Eye (tissue), 1 donor: ENCODE results near the gene TGFBR2.
"Not testable (repeated sequence)": the region's sequence is repeated elsewhere in the genome, so short reads cannot be mapped to it uniquely, and the experiment has no call there.

Source experiments
- DNase-seq: peaks from one replicate; pipeline ENCODE4 v3.0.0-alpha.2; 2015

TGFBR2 gene

DNA sequence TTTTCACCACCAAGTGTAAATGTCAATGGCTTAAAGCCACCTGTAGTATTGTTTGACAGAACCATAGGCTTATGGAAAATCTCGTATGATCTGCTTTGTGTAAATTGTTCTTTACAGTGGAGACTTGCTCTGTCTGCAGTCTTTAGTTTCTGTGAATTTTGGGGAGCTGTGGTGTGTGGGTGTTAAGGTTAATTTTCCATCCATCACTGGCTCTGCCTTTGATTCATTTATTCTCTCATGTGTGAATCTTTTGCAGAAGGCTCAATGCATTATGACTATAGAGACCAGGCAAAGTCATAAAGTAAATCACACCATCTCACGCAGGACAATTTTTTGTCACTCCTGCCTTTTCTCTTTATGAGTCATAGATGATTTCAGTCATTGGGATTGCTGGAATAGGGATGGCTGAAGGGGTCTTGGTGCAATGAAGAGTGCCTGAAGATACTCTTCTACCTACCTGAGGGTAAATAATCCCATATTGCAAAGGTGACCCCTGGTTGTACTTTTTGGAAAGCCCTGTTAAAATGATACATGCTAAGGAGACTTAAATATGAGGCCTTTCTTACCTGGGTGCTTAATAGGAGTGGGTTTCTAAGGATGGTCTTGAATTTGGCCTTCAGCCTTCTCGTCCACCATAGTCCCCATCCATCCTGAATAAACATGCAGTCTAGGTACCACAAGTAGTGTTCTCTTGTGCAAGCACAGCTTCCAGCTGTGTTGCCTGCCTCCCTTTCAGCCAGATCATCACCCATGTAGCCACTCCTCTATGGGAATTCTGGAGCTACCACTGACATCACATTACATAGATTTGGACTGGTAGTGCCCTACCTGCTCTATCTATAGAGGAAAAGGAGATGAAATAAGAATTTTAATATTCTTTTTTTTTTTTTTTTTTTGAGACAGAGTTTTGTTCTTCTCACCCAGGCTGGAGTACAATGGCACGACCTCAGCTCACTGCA lies 14.3 kb downstream of the TGFBR2 start:
- no peak for DNase-seq

DNA sequence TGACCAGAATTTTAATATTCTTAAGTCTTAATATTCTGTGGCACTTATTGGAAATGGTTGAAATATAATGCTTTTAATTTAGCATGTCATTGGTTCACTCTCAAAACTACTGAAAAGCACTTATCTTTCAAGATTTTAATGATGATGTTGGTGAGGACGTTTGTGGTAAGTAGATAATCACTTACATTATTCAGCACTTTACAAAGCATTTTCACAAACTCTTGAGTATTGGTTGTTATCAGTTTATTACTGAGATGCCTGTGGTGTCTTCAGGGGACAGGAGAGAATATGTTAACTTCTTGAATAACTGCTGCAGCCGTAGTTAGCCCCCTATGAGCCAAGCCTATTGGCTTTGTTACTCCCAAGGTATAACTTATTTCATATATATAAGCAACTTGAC lies 15.2 kb downstream of the TGFBR2 start:
- no peak for DNase-seq

DNA sequence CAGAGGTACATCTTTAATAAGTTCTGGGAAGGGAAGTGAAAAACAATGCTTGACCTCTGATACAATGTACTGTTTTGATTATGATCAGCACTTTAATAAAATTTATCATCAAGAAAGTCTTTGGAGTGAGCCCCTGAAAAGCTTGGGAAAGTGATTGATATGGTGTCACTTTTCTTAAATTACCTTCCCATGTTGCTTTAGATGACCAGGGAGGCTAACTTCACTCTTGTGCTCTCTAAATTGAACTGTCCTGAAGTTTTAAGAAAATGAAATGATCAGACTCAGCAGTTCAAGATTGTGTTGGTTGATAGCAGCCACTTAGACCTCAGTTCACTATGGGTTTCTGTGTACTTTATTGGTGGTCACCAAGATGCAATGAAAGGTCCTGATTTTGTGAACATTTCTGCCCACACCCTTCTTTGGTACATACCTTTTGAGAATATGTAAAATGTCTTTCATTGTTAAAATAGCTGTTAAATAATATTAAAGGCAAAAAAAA lies 15.7 kb downstream of the TGFBR2 start:
- DNase-seq: no peak

DNA sequence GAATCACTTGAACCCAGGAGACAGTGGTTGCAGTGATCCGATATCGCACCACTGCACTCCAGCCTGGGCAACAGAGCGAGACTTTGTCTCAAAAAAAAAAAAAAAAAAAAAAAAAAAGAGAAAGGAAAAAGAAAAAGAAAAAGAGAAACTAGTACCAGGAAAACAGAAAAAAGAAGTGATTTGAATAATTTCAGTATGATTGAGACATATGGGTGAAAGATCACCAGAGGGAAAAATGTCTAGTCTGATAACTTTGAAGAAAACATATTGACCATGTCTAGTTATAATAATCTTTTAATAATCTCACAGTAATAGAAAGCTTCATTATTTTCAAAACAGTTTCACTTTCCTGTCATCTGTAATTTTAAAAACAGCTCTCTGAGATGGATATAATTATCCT lies 16.4 kb downstream of the TGFBR2 start:
- DNase-seq: no peak

DNA sequence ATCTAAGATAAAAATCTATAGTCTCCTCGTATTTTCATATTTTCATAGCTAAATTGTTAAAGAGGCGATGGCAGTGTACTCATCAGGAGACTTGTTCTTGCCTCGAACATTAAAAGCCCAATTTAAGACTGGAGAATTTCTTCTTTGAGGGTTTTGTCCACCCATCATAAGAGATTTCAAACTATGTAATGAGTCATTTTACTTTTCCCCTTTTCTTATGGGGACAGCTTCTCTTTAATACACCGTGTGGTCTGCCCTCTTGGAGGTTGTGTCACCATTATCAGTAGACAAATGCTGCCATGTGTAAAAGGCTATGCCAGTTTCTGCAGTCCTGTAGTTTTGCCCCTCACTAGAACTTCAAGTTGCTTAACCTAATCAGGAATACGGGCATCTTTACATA lies 16.9 kb downstream of the TGFBR2 start:
- DNase-seq: no peak

DNA sequence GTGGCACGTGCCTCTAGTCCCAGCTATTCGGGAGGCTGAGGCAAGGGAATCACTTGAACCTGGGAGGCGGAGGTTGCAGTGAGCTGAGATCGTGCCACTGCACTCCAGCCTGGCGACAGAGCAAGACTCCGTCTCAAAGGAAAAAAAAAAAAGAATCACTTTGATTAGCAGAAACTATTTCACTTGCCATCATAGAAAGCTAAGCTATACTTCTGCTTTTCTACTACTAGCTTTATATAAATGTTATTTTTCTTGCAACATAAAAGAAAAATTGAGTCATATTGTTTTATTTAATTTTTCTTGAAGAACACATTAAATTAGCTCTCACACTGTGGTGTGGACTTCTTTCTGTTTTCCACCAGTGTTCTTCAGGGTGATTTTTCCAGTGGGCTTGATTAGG lies 18.1 kb downstream of the TGFBR2 start:
- not testable (repeated sequence) for DNase-seq

DNA sequence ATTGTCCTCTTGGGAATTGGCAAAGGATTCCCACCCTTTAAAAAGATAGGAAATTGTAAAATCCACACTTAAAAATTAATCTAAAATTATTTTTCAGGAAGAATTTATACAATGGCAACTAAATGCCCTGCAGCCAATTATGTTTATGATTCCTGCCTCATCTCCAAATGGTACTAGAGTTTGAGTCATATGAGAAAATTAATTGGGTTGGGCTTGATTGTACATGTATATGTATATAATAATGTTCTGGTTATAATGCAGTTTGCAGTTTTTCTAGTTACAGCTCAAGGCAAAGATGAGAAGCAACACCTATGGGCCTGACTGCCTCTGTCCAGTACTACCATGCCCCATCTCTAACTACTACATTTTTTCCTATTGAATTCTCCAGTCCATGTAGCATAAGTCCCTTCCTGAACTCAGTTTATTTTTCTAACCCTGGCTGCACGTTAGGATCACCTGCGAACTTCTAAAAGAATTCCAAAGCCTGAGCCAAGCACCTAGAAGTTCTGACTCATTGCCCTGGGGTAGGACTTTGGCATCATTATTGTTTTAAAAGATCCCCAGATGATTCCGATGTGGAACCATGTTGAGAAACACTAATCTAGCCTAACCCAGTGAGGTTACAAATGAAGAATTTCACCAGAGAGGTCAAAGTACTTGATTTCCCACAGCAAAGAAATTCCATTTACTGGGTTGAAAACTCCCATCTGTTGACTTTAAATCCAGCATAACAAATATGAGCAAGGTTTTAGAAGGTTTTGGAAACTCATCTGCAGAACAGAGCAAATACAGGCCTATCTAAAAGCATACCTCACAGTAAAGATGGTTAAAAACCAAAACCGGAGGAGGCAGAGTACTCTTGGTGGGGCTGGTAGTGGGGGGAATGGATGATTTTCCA lies 19.4 kb downstream of the TGFBR2 start:
- no peak for DNase-seq

DNA sequence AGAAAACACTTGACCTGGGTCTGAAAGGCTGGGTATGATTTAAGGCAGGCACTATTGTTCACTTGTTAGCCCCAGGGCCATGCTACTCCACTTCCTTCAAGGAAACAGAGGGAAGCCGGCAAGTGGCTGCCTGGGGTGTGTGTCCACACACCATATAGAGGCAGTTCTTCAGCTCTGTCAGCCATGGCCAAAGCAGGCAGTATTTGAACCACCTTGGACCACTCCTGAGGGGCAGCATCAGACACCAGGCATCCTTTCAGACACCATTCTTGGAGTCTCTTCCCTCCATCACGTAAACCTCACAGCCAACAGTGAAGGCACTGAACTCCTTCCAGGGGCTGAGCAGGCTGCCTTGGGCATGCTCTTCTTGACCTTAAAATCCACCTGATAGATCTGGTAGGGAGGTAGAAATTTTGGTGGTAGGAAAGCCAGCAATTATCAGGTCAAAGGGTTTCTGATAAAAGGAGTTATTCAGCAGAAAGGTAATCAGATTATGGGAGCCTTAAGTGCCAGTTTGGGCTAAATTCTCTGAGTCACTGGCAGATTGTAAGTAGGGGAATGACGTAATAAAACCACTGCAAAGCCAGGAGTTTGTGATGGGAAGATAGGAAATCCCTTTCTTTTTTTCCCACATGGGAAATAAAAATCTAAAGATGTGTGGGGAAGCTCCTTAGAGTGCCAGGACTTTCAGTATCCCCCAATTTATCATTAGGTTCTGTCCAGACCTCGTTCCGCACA lies 20.2 kb downstream of the TGFBR2 start:
- no peak for DNase-seq

DNA sequence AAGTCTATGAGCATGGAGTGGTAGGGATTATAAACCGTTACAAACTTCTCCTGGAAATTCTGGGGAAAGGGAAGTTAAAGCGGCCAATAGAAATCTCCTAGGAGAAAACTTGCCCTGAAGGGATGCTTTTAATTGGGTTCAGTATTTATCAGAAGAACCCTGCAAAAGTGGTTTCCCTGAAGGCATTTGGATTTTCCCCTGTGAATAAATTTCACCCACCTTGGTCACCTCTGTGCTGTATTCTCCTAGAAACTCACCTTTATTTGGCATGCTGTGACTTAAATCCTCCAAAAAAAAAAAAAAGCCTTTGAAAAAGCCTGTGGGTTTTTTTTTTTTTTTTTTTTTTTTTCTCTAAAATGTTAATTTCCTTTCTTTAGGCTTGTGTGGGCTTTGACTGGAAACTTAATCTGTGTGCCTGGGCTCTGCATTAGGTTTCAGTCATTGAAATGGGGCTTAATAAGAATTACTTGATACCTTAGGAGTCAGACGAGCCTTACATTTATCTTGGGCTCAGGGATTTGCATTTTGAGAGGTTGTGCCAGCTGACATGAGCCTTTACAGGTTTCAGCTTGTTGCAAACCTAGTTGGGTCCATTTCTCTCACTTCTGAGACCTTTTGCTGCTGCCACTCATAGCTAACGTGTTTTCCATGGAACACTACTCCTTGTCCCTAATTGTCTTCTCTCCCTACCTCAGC lies 22.0 kb downstream of the TGFBR2 start:
- DNase-seq: peak; percentile 25

DNA sequence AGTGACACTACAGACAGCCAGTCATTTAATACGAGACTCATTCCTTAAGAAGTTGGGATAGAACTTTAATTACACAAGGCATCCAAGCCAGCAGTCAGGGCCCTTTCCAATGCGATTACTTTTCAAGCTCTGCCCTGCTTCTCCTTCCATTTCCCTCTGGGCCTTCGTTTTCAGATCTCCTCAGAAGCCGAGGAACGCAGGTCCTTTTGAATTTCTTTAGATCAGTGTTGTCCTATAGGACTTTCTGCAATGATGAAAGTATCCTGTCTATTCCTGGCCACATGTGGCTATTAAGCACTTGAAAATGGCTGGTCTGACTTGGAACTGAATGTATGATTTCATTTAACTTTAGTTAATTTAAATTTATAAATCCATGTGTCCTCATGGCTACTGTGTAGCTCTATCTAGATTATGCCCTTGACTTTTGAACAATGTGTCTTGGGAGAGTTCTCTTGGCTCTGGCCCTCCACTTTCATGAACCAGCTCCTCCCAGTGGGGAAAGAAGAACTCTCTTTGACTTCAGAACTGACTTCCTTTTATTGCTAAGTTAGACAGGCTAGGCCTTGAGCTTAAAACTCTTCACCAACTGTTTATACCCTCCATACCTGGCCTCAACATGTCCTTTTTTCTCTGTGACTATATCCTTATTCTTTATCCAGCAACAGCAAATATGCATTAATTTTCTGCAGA lies 22.6 kb downstream of the TGFBR2 start:
- DNase-seq: no peak

DNA sequence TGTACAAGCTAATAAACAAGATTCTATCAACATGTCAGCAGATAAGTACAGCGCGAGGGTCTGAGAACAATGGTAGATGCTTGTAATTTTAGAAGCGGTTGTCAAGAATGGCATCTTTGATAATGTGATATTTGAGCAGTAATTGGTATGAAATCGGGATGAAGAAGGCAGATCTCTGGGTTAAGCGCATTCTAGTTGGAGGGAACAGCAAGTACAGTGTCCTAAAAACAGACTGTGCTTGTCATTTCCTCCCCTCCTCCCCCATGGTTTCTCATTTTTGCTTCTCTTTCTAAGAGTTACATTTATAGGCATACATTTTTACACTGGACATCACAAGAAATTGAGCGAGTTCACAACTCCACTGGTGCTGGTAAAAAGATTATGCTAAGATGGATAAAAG lies 23.3 kb downstream of the TGFBR2 start:
- no peak for DNase-seq

DNA sequence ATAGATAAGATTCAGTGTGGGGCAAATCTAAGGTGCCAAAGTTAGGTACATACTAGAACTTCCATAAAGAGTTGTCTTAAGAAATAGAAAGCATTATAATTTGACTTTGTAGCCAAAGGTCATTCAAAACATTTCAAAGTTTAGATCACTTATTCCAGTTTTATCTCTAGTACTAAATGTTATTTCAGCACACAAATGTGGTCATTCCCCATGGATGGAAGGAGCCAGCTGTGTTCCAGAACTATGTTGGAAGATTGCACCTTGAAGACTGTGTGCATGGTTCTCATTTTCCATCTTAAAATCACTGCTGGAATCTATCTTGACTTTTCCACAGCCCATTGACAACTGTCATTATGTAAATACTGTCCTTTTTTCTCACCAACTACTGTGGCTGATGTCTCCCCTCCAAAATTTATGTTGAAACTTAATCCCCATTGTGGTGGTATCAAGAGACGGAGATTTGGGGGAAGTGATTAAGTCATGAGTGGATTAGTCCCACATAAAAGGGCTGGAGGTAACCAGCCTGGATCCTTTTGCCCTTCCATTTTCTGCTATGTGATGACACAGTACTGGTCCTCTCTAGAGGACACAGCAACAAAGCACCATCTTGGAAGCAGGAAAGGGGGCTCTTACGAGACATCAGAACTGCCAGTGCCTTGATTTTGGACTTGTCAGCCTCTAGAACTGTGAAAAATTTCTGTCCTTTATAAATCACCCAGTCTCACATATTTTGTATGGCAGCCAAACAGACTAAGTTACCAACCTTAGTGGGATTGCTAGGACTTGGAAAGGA lies 24.0 kb downstream of the TGFBR2 start:
- no peak for DNase-seq

DNA sequence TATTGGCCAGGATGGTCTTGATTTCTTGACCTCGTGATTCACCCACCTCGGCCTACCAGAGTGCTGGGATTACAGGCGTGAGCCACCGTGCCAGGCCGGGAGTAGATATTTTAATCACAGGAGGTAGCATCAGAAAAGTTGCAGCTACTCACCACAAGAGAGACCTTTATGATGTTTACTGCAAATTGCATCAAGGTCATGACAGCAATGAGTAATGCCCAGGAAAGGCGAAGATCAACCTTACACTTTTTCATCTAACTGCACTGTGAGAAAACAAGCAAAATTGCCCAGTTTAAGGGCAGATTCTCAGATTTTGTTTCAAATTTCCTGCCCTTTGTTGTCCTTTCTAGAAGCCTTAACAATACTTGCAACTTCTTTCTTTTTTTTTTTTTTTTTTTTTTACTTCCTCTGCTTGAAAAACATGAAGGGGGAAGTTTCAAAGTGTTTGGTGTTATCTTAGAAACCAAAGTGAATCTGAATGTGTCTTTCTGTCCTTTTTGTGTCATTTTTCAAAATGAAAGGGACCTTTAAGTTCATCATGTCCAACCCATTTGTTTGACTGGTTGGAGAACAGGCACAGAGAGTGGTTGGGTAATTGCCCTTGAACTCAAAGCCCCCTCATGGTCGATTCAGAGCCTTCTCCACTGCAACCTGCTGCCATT lies 25.0 kb downstream of the TGFBR2 start:
- no peak for DNase-seq

DNA sequence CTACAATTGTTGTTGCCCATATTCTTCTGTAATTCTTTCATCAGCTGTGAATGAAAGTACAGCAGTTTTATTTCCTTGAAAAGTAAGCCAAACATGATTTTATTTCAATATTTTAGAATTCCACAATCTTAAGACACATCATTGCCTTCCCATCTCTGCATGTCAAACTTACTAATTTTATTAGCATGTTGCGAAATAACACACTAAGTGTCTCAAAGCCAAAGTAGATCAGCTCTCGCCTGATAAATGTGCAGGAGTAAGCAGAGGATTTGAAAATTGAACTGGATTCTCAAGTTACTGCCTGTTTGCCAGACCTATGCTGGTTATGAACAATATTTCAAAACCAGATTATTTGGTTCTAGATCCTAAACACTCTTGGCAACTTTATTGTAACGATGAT lies 25.7 kb downstream of the TGFBR2 start:
- DNase-seq: no peak

DNA sequence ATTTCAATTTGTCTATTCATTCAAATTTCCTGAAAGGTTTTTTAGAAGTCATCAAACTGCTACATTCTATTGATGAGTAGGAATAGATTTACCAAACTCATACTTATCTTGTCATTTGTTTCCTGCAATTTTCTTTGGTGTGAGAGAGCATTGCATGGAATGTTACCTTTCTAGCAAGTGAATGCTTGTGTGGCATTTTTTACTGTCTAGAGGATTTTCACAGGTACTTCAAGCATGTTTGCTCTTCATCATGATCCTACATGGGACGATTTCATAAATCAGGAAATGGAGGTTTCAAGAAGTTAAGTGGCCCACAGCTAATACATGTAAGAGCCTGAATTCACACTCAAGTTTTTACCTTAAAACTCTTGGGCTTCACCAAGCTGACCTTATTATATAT lies 26.1 kb downstream of the TGFBR2 start:
- no peak for DNase-seq

DNA sequence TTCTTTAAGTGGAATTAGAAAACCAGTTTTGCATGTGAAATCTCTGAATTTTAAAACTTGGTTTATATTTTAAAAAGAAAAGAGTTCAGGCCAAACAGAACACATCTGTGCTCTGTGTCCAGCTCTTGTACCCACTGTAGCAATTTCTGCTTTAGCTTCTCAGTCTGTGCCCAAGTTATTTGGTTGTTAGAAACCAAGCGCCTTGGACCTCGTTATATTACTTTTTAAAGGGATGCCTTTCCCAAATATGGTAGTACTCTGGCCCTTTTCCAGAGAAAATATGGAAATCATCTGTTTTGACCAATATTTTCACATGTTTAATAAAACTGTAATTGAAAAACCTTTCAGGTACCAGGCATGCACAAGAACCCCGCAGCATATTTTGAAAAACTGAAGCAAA lies 27.3 kb downstream of the TGFBR2 start:
- no peak for DNase-seq

DNA sequence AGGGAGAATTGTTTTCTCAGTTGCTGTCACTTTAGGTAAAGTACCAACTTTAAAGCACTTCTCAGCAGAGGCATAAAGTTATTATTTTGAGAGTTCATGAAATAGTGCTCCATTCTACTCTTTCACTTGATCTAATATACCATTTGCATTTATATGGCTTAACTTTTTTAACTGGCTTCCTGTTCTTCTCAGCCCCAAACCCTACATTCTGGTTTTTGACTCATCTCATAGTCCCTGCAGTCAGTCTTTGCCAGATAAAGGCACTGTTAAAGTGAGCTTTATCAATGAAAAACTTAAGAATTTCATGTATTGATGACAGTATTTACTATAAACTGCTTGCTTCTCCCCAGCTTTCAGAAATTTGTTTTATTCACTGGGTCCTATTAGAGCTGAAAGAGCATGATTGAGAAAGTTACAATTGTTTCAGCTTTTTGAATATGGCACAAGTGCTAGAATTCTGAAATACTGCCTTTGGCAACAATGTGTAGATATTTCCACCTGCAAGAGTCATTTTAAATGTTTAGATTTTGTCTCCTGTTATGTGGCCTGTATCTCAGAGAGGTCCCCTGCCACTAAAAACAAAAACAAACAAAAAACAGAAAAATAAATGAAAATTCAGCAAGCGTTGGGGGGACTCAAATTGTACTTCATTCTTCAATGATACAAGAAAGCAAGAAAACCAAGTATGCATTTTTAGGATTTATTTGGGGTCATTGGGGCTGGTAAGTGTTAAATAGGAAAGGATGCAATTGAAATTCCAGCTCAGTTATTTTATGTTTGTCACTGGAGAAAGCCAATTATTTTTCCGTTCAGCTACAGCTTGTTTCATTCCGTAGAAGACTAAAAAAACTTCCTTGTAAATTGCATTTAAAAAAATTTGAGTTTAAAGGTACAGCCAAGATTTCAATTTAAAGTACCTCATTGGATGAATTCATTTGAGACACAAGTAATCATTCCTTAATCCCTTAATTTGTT lies 28.6 kb downstream of the TGFBR2 start:
- DNase-seq: no peak

DNA sequence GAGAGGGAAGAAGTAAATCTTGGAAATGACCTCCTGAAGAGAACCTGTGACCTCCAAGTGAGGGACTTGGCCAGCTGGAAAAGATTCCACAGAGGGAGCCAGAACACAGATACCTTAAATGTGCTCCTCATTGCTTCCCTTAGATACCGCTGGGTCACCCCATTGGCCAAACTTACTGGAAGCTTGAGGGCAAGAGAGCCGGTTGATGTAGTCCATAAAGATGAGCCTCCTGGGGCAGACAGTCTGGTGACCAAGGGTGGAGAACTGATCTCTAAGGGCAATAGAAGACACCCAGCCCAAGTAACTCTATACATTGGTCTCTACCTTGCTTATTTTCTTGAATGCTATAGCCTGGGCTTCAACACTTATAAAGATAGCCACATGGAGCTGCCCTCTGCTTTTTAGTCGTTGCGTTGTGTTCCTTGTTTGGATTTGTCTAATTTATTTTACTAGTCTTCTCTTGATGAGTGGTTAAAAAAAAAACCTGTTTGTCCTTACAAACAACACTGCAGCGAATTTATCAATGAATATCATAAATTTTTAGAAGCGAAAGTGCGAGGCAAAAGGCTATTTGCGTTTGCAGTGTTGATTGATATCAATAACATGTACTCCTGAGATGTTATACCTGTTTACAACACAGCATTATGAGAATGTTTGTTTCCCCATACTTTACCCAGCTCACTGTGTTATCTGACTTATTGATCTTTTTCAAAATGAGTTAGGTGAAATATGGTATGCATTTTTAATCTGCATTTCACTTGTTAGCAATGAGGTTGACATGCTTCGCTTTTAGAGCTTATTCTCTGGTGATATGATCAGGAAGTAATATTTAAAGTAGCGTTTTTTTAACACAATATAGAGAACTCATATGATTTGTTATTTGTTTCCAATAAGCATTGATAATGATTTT lies 31.2 kb downstream of the TGFBR2 start:
- DNase-seq: no peak
